DMS79 treated with DMSO at 0.1 percent for 48 hours (cell line): ENCODE data around the gene DNMT3A.
"Not testable (repeated sequence)": the region's sequence is repeated elsewhere in the genome, so short reads cannot be mapped to it uniquely, and the experiment has no call there.

Experiments used
- DNase-seq: peaks from one replicate; lab custom pipeline; 2025; lab: John Stamatoyannopoulos, UW

DNMT3A gene

GRCh38 chr2:25283921-25284320 lies 57.8 kb downstream of the DNMT3A start:
- DNase-seq: no peak

GRCh38 chr2:25281941-25282340 lies 59.8 kb downstream of the DNMT3A start:
- DNase-seq: no peak

GRCh38 chr2:25281522-25281921 lies 60.2 kb downstream of the DNMT3A start:
- DNase-seq: no peak

GRCh38 chr2:25280051-25280687 lies 61.6 kb downstream of the DNMT3A start:
- no peak for DNase-seq

DNA sequence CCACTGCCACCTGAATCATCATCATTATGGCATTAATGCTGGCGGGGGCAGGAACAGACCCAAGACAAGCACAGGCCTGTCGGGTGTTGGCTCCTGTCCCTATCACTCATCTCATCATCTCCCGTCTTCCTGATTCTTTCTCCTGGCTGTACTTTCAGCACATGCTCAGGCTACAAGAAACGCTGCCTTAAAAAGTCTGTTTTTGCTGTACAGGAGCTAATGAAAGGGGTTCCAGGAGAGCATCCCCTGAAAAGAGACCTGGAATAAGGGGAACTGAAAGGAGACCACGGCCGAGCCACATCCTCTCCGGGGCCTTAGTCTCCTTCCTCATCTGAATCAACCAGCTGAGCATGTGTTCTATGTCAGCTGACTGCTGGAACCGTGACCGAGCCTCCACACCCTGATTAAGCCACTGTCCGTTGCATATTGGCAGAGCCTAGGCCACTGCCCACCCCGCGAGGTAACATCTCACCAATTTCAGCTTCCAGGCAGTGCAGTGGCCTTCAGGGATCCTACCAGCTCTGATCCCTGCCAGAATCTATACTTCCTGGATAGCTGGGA lies 62.6 kb downstream of the DNMT3A start:
- peak; percentile 11 for DNase-seq

DNA sequence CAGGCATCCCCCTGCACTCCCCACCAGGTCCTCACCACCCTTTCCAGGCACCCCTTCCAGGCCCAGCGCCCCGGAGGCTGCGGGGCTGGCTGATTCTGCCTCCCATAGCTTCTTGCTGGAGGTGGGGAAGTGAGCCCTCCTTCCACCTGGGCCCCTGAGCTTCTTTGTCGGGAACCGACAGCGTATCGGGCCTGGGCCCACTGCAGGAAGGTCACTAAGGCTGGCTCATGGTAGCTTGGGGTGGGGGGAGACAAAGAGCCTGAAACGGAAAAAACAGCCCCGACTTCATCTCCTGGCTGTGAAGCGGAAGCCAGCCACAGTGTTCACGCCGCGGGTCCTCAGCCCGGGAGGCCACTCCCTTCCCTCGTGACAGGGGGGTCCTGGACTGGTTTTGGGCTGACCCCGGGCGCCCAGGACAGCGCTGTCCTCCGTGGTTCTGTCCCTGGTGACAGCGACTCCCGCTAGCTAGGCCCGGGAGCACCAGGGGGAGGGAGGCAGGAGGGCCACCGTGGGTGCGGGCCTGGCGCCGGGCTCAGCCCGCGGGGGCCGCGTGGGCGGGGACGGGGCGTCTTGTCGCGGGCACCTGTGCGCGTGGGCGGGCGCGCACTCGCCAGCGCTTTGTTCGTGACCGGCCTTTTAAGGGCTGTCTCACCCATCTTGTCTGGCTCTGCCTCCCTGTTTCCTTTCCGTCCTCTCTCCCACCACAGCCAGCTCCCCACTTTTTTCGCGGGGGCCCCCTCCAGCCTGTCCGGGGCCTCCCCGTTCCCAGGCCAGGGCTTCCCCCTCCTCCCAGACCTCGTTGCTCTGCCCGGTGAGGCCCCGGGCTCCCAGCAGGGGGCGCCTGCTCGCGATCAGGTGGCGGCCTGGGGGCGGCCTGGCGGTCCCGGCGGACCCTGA lies 64.9 kb downstream of the DNMT3A start:
- no peak for DNase-seq

DNA sequence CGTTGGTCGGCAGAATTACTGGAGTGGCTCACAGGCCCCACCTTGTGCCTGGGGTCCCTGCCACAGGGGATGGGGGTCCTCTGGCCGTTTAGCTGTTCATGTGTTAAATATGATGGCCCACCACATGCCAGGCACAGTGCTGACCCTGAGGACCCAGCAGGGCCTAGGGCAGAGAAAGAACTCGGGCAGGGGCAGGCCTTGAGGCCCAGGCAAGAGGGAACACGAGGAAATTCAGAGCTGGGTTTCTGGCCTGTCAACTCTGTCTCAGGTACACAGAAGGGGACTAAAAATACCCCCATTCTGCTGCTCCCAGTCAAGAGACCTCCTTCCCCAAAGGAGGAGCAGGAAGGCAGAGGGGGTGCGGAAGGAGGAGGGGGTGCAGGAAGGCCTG lies 66.2 kb downstream of the DNMT3A start:
- no peak for DNase-seq

GRCh38 chr2:25274868-25275574 lies 66.7 kb downstream of the DNMT3A start:
- DNase-seq: no peak

- no peak for DNase-seq
These were observed 67.7 kb downstream of the DNMT3A start for GRCh38 chr2:25273985-25274535.

DNA sequence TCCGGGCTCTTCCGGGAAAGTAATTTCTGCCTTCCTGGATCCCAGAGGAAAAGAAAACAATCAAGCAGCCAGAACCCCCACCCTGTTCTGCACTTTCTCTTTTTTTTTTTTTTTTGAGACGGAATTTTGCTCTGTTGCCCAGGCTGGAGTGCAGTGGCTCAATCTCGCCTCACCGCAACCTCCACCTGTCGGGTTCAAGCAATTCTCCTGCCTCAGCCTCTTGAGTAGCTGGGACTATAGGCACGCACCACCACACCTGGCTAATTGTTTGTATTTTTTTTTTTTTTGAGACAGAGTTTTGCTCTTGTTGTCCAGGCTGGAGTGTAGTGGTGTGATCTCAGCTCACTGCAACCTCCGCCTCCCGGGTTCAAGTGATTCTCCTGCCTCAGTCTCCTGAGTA lies 69.0 kb downstream of the DNMT3A start:
- not testable (repeated sequence) for DNase-seq

- no peak for DNase-seq
These were observed 71.7 kb downstream of the DNMT3A start for GRCh38 chr2:25270061-25270460.

DNA sequence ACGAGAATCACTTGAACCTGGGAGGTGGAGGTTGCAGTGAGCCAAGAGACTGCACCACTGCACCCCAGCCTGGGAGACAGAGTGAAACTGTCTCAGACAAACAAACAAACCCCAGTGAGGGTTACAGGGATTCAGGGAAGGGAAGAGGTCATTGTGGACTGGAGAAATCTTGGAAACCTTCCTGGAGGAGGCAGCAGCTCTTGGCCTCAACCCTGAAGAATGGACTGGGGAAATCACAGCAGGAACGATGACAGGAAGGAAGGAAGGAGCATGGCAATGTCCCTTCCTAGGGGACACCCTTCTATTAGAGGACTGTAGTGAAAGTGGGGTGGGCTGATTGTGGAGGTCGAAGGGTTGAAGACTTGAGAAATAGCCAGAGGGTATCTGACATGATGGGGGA lies 72.5 kb downstream of the DNMT3A start:
- DNase-seq: no peak

DNA sequence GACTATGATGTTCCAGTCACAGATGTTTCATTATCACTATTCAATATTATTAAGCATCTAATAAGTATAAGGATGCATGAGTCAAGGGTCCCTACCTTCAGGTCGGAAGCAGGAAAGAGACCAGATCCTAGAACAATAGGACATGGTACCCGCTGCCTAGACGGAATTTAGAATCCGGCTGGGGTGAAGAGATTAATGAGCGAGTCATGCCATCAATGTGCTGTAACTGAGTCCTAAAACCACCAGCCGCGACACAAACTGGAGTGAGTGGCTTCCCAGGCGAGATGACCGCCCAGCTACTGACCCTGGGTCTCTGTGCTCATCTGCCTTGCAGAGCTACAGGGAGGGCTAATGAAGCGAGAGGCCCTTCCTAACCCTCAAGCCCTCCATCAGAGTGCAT lies 73.6 kb downstream of the DNMT3A start:
- no peak for DNase-seq

GRCh38 chr2:25266399-25266798 lies 75.3 kb downstream of the DNMT3A start:
- no peak for DNase-seq

DNA sequence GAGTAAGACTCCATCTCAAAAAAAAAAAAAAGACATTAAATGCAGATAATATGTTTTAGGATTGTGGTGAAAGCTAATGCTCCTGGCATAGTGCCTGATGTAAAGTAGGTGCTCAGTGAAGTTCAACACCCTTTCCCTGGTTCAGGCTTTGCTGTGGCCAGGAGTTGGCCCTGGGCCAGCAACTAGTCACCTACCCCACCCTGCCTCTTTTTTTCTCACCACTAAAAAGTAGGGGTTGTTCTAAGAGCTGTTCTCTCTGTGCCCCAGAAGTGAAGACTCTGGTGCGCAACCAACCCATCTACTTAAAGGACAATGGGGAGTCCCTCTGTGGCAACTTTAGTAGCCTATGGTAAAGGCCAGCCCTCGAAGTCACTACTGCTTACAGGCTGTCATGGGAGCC lies 75.9 kb downstream of the DNMT3A start:
- DNase-seq: peak; percentile 29

- DNase-seq: no peak
These were observed 76.7 kb downstream of the DNMT3A start for GRCh38 chr2:25265001-25265400.

GRCh38 chr2:25262288-25262687 lies 79.4 kb downstream of the DNMT3A start:
- no peak for DNase-seq

DNA sequence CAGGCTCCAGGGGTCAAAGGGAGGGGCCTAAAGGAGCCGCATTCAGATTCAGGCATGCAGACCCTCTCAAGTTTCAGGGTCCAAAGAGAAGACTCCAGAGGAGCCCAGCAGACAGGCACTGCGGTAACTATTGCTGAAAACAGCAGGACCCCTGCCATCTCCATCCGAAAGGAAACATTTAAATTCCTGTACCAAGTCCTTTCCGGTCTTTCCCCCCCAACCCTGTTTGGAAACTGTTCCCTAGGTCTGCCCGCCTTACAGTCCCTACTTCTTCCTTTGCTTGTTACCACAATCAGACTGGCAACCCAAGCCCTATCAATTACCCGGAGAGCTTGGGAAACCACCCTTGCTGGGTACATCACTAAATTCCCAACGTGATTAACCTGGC lies 82.0 kb downstream of the DNMT3A start:
- no peak for DNase-seq

DNA sequence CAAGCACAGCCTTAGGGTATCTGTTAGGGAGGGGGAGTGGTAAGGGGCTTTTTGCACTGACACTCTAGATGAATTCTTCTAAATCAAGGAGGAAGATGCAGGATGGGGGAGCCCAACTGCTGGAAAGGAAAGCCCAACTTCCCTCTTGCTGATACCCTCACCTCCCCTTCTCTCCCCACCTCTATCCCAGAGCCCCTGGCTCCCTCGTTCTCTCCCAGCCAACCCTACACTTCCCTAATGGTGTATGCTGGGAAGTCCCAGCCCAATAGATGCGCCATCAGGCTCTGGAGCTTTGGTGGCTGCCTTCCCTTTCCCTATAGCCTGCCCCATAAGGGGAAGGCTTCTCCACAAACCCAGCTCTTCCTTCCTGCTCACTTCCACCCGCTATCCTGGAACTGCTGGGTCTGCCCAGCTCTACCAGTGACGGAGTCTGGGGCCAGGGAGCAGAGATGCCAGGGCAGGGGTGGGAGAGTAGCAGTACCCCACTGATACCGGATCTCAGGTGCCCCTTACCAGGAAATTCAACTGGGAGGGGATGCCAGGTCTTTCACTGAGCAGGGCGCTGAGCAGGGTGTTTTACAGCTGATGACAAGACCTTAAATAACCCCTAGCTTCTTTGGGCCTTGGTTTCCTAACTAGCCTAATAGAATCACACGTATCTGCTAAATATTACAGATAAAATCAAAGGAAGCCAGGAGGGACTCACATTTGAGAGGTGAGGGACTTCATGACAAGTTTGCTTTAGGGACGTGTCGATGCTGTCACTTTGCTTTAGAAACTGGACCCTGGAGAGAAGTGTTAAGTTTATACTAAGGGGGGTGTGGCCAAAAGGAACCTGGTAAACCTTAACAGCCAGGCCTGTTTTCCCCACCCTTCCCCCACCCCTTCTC lies 82.6 kb downstream of the DNMT3A start:
- no peak for DNase-seq

DNA sequence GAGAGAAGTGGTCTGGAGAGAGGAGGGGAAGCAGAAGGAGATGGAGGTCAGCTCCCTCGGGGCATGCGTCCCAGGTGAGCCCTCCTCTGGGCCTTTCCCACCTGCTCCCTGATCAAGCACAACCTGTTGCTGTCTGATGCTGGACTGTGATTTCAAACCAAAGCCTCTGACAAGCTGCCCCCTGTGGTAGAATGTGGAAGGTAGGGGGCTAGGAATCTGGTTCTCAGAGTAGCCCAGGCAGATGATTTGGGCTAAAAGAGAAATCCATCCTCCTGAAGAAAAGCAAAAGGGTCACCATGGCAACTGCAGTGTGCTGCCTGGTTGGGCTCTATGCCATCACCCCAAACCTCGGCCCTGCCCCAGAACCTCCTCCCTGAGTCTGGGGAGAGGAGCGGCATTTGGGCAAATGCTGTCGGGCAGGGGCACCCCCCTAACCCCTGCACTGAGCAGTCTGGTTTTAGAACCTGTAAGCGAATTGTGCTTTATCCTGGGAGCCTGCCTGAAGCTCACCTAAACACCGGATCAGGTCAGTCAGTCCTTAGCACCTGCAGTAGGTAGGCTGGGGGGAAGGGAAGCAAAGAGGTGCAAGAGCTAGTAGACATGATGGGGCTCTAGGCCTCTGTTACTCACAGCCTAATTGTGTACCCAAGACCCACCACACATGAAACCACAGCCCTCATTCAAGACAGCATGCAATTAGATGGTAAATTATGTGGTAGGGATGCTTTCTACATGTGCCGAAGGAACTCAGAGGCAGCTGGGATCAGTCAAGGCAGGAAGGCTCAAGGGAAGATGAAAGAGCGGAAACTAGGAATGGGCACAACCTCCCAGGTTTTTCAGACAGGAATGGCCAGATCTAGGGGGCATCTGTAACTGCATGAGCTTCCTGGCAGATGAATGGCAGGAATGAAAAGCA lies 83.5 kb downstream of the DNMT3A start:
- DNase-seq: no peak
